Type B pancreatic cell (in vitro differentiated cells): Measurements from ENCODE around the gene LIMCH1. TPM values are rescaled to one million over a fixed set of nuclear protein-coding genes. Genes with fewer than 3 reads are reported as not detected.

Experiments used
- DNase-seq: peaks from one replicate; pipeline ENCODE4 v3.0.0; 2021; ENCODE audit warnings: mixed read lengths; ENCODE audit not compliant: unreplicated experiment; ENCODE audit errors: extremely low spot score
- H3K27ac Mint-ChIP-seq: 2 replicates; pipeline ENCODE4 v1.8.0; 2021; ENCODE audit warnings: mild to moderate bottlenecking, mixed read lengths
- H3K27me3 Mint-ChIP-seq: 2 replicates; pipeline ENCODE4 v1.8.0; 2021; ENCODE audit warnings: mixed read lengths
- H3K36me3 Mint-ChIP-seq: 2 replicates; pipeline ENCODE4 v1.8.0; 2021; ENCODE audit warnings: mixed read lengths
- H3K4me1 Mint-ChIP-seq: one replicate; pipeline ENCODE4 v1.8.0; 2021; ENCODE audit warnings: mixed read lengths; ENCODE audit not compliant: unreplicated experiment
- H3K4me3 Mint-ChIP-seq: 2 replicates; pipeline ENCODE4 v1.8.0; 2021; ENCODE audit warnings: mild to moderate bottlenecking, mixed read lengths
- H3K9me3 Mint-ChIP-seq: 2 replicates; pipeline ENCODE4 v1.8.0; 2021; ENCODE audit warnings: mixed read lengths
- total RNA-seq: library from RNA; stranded (reverse); gene quantifications from 2 replicates; pipeline ENCODE4 v1.2.1, GENCODE V29; 2021; ENCODE audit warnings: low replicate concordance
- TF ChIP-seq, protein P1 (sequence below): fragments of 200-600 bp; sonication (generic); conservative IDR thresholded peaks from 2 replicates; pipeline ENCODE4 v1.5.0; 2021; ENCODE audit warnings: antibody characterized with exemption, mild to moderate bottlenecking

Gene LIMCH1
- total RNA-seq, 1 donor from 2014 or later: 67.9 TPM

GRCh38 chr4:41542526-41543275 is 4.7 kb downstream of the LIMCH1 start:
- H3K27me3 Mint-ChIP-seq: no peaks in the 10 kb centered on the region
- H3K4me3 Mint-ChIP-seq: no peak overlapping the region
- H3K27ac Mint-ChIP-seq: no peak overlapping the region
- no peaks in the 10 kb centered on the region for H3K9me3 Mint-ChIP-seq
- TF ChIP-seq, protein P1, sequence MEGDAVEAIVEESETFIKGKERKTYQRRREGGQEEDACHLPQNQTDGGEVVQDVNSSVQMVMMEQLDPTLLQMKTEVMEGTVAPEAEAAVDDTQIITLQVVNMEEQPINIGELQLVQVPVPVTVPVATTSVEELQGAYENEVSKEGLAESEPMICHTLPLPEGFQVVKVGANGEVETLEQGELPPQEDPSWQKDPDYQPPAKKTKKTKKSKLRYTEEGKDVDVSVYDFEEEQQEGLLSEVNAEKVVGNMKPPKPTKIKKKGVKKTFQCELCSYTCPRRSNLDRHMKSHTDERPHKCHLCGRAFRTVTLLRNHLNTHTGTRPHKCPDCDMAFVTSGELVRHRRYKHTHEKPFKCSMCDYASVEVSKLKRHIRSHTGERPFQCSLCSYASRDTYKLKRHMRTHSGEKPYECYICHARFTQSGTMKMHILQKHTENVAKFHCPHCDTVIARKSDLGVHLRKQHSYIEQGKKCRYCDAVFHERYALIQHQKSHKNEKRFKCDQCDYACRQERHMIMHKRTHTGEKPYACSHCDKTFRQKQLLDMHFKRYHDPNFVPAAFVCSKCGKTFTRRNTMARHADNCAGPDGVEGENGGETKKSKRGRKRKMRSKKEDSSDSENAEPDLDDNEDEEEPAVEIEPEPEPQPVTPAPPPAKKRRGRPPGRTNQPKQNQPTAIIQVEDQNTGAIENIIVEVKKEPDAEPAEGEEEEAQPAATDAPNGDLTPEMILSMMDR: no peak
- peaks cover 48% of the 10 kb centered on the region for H3K4me1 Mint-ChIP-seq
- no peak for DNase-seq
- H3K36me3 Mint-ChIP-seq: no peaks in the 10 kb centered on the region

- DNase-seq: no peak
- Mint-ChIP-seq H3K27ac (no peak overlapping the region), H3K4me1 (peaks cover 25% of the 10 kb centered on the region), H3K36me3 (no peaks in the 10 kb centered on the region), H3K4me3 (no peak overlapping the region), H3K9me3 (peaks cover 1% of the 10 kb centered on the region), H3K27me3 (no peaks in the 10 kb centered on the region)
- TF ChIP-seq, protein P1: no peak
These were observed 7.3 kb downstream of the LIMCH1 start for GRCh38 chr4:41545238-41545637.

DNA sequence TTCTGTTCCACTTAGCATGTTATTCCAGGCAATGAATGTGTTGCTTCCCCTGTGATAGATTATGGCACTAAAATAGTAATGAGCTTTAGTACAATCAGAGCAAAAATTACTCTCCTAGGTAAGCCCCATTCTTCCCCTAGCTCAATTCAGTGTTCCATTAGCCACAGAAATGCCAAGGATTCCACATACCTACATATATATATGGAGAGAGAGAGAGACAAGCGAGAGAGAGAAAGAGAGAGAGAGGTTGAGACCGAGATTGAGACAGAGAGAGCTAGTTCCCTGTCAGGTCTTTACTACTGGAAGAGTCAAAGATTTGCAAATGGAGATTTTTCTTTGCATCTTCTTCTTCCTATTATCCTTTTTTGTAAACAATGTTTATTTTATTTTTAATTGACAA is 8.7 kb downstream of the LIMCH1 start:
- Mint-ChIP-seq H3K4me1 (peaks cover 21% of the 10 kb centered on the region), H3K9me3 (peaks cover 5% of the 10 kb centered on the region), H3K27me3 (no peaks in the 10 kb centered on the region), H3K27ac (peak overlapping the region; percentile 19), H3K36me3 (no peaks in the 10 kb centered on the region), H3K4me3 (peak overlapping the region; percentile 2)
- TF ChIP-seq, protein P1: no peak
- DNase-seq: no peak

DNA sequence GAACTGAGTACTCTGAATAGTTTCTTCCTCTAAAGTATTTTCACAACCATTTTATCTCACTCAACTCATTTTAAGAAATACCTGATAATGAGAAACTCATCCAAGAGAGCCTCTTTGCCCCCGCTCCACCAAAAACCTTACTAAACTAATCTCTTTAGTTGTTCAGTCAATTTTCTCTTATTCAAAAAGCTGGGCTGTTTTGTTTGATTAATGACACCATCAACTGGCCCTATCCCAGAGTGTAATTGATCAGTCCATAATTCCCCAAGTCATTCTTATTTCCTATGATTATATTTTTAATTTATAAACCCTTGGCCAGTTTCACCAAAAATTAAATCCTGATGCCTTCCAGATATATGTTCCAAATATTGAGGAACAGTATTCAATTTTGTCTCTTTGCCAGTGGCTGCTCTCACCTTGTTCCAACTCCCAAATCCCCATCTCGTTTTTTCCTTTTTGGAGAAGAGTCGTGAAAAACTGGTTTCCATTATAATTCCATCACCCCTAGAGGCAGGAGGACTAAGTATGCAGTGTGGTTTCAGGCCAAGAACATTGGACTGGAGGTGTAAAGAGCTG is 10.4 kb downstream of the LIMCH1 start:
- H3K4me3 Mint-ChIP-seq: no peak overlapping the region
- H3K27me3 Mint-ChIP-seq: no peaks in the 10 kb centered on the region
- no peak for DNase-seq
- H3K4me1 Mint-ChIP-seq: peaks cover 14% of the 10 kb centered on the region
- H3K9me3 Mint-ChIP-seq: peaks cover 5% of the 10 kb centered on the region
- no peak overlapping the region for H3K27ac Mint-ChIP-seq
- H3K36me3 Mint-ChIP-seq: no peaks in the 10 kb centered on the region
- TF ChIP-seq, protein P1: no peak

- no peaks in the 10 kb centered on the region for H3K27me3 Mint-ChIP-seq
- no peak overlapping the region for H3K27ac Mint-ChIP-seq
- H3K9me3 Mint-ChIP-seq: peaks cover 5% of the 10 kb centered on the region
- peaks cover 13% of the 10 kb centered on the region for H3K4me1 Mint-ChIP-seq
- DNase-seq: no peak
- H3K36me3 Mint-ChIP-seq: no peaks in the 10 kb centered on the region
- TF ChIP-seq, protein P1: no peak
- H3K4me3 Mint-ChIP-seq: no peak overlapping the region
These were observed 11.5 kb downstream of the LIMCH1 start for GRCh38 chr4:41549478-41549877.
